ENCODE data around the gene NAV2.

The NAV2 gene

GRCh38 chr11:20010851-20011225 lies 298.2 kb downstream of the NAV2 start:
- TF ChIP-seq TOX (CRISPR knock-in tag; IDR thresholded peaks at IDR 0.05; ENCODE audit: borderline replicate concordance): no peak
- TF ChIP-seq, protein P1, sequence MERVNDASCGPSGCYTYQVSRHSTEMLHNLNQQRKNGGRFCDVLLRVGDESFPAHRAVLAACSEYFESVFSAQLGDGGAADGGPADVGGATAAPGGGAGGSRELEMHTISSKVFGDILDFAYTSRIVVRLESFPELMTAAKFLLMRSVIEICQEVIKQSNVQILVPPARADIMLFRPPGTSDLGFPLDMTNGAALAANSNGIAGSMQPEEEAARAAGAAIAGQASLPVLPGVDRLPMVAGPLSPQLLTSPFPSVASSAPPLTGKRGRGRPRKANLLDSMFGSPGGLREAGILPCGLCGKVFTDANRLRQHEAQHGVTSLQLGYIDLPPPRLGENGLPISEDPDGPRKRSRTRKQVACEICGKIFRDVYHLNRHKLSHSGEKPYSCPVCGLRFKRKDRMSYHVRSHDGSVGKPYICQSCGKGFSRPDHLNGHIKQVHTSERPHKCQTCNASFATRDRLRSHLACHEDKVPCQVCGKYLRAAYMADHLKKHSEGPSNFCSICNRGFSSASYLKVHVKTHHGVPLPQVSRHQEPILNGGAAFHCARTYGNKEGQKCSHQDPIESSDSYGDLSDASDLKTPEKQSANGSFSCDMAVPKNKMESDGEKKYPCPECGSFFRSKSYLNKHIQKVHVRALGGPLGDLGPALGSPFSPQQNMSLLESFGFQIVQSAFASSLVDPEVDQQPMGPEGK (CRISPR knock-in tag; IDR thresholded peaks at IDR 0.05; ENCODE audit: borderline replicate concordance): no peak
- TF ChIP-seq ZFP30 (CRISPR knock-in tag; IDR thresholded peaks at IDR 0.05): no peak
- TF ChIP-seq, protein P2, sequence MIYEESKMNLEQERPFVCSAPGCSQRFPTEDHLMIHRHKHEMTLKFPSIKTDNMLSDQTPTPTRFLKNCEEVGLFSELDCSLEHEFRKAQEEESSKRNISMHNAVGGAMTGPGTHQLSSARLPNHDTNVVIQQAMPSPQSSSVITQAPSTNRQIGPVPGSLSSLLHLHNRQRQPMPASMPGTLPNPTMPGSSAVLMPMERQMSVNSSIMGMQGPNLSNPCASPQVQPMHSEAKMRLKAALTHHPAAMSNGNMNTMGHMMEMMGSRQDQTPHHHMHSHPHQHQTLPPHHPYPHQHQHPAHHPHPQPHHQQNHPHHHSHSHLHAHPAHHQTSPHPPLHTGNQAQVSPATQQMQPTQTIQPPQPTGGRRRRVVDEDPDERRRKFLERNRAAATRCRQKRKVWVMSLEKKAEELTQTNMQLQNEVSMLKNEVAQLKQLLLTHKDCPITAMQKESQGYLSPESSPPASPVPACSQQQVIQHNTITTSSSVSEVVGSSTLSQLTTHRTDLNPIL (CRISPR knock-in tag; IDR thresholded peaks at IDR 0.05; ENCODE audit: low read depth): no peak
- no peak for TF ChIP-seq PPARA (CRISPR knock-in tag; IDR thresholded peaks at IDR 0.05; ENCODE audit: borderline replicate concordance)
- no peak for TF ChIP-seq ISL1 (CRISPR knock-in tag; IDR thresholded peaks at IDR 0.05)
- TF ChIP-seq TCF4 (CRISPR knock-in tag; IDR thresholded peaks at IDR 0.05; ENCODE audit: borderline replicate concordance): no peak
- no peak for TF ChIP-seq ZNF70 (CRISPR knock-in tag; IDR thresholded peaks at IDR 0.05)
- TF ChIP-seq ESRRG (CRISPR knock-in tag; IDR thresholded peaks at IDR 0.05): no peak
- no peak for TF ChIP-seq ZNF565 (CRISPR knock-in tag; conservative IDR thresholded peaks at IDR 0.05; ENCODE audit: low read depth)
- TF ChIP-seq TSHZ2 (CRISPR knock-in tag; IDR thresholded peaks at IDR 0.05): no peak
- TF ChIP-seq RARB (CRISPR knock-in tag; IDR thresholded peaks at IDR 0.05): no peak
- TF ChIP-seq CSDC2 (CRISPR knock-in tag; IDR thresholded peaks at IDR 0.05): no peak
- no peak for TF ChIP-seq ARNTL (CRISPR knock-in tag; IDR thresholded peaks at IDR 0.05; ENCODE audit: borderline replicate concordance, low read depth)
- TF ChIP-seq, protein P3, sequence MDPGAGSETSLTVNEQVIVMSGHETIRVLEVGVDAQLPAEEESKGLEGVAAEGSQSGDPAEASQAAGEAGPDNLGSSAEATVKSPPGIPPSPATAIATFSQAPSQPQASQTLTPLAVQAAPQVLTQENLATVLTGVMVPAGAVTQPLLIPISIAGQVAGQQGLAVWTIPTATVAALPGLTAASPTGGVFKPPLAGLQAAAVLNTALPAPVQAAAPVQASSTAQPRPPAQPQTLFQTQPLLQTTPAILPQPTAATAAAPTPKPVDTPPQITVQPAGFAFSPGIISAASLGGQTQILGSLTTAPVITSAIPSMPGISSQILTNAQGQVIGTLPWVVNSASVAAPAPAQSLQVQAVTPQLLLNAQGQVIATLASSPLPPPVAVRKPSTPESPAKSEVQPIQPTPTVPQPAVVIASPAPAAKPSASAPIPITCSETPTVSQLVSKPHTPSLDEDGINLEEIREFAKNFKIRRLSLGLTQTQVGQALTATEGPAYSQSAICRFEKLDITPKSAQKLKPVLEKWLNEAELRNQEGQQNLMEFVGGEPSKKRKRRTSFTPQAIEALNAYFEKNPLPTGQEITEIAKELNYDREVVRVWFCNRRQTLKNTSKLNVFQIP (CRISPR knock-in tag; IDR thresholded peaks at IDR 0.05; ENCODE audit: borderline replicate concordance, low read depth): no peak
- no peak for TF ChIP-seq CSRNP3 (CRISPR knock-in tag; IDR thresholded peaks at IDR 0.05)
- TF ChIP-seq ZFP3 (CRISPR knock-in tag; IDR thresholded peaks at IDR 0.05): no peak
- no peak for TF ChIP-seq OSR1 (CRISPR knock-in tag; IDR thresholded peaks at IDR 0.05)
- no peak for TF ChIP-seq ZNF8 (CRISPR knock-in tag; IDR thresholded peaks at IDR 0.05)
- ATAC-seq: peak; percentile 10

DNA sequence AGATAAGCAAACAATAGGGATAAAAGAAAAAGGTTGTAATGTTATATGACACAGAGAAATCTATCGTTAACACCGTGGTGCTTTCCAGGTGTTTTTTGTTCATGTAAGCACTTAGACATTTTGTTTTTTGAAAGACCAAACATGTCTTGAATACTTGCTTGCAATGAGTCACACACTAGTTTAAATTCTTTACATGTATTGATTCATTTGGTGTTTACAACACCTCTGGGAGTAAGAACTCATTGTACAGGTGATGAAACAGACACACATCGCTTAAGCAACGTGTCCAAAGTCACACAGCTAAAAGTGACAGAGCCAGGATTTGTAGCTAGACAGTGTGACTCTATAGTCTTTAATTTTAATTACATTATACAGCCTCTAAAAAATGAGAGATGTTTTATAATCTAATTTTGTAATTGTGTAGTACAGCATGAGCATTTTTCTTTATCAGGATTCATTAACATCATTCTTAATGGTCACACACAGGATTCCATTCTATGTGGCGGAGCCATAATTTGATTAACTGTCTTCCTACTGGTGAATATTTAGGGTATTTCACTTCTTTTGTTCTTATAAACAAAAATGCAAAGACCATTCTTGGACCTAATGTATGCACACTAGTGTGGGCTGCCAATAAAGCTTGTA lies 298.8 kb downstream of the NAV2 start:
- ATAC-seq: no peak; the same call in 2 of the 3 replicates
- TF ChIP-seq ZC3H10 (CRISPR knock-in tag; IDR thresholded peaks at IDR 0.05) (peak; percentile 60; the same call in 1 of the 2 replicates), ESRRG (CRISPR knock-in tag; IDR thresholded peaks at IDR 0.05) (no peak), ISL1 (CRISPR knock-in tag; IDR thresholded peaks at IDR 0.05) (peak; percentile 62)
- TF ChIP-seq, protein P1 (CRISPR knock-in tag; IDR thresholded peaks at IDR 0.05; ENCODE audit: borderline replicate concordance): peak; percentile 21; the same call in 1 of the 2 replicates
- TF ChIP-seq, protein P2 (CRISPR knock-in tag; IDR thresholded peaks at IDR 0.05; ENCODE audit: low read depth): no peak

Measured in SK-N-SH treated with all-trans-retinoic acid at 6 μM for 48 hours (cell line).